Endothelial cell of umbilical vein (primary cell): ENCODE results near the gene GTF3C5. TPM values are rescaled to one million over a fixed set of nuclear protein-coding genes. Genes with fewer than 3 reads are reported as not detected.

Source experiments
- BruUV-seq: library from RNA; stranded (reverse); fragments of 400-500 nt; replicated peaks from 2 replicates; lab custom pipeline; 2021; lab: Mats Ljungman, UMichigan
- CTCF ChIA-PET: fragments of 300-600, 350-600 bp; sonication (Branson Sonifier 250); formaldehyde crosslinking; loops from one replicate; lab custom pipeline; 2021; ENCODE audit warnings: antibody characterized with exemption, inconsistent platforms; lab: Charles Lee
- POLR2A ChIA-PET: fragments of 300-600, 350-600 bp; sonication (Branson Sonifier 250); formaldehyde crosslinking; loops from one replicate; lab custom pipeline; 2021; ENCODE audit warnings: antibody characterized with exemption, inconsistent platforms; lab: Charles Lee
- DNase-seq: peaks from one replicate; pipeline ENCODE4 v3.0.0-alpha.2; 2011; ENCODE audit warnings: low read depth, low spot score
- FAIRE-seq: peaks from 2 replicates; lab custom pipeline; 2011; peaks lifted over from hg19 to GRCh38; lab: Jason Lieb, UNC
- H2AFZ ChIP-seq: 2 replicates; pipeline ENCODE4 v1.6.0; 2012; ENCODE audit warnings: low read depth, low read length, control low read depth, inconsistent platforms
- H3K27ac ChIP-seq: 2 replicates; pipeline ENCODE4 v1.5.1; 2011; ENCODE audit warnings: low read depth, mild to moderate bottlenecking, control low read depth, low read length, moderate library complexity; ENCODE audit not compliant: insufficient read depth
- H3K27me3 ChIP-seq, 2 experiments: 2 replicates each; pipeline versions ENCODE4 v1.6.0 to v1.6.1; 2011; ENCODE audit warnings: low read length in 2 of 2, mixed read lengths in 1 of 2; ENCODE audit not compliant: control insufficient read depth in 2 of 2, insufficient read depth in 2 of 2
- H3K36me3 ChIP-seq, 2 experiments: 2 replicates in 1 of 2; 3 replicates in 1 of 2; pipeline ENCODE4 v1.5.1; 2011; ENCODE audit warnings: low read length in 2 of 2, mild to moderate bottlenecking in 1 of 2, moderate library complexity in 1 of 2; ENCODE audit not compliant: control insufficient read depth in 2 of 2, insufficient read depth in 2 of 2; ENCODE audit errors: extremely low read depth in 1 of 2
- H3K4me1 ChIP-seq: 3 replicates; pipeline ENCODE4 v1.5.1; 2011; ENCODE audit warnings: mild to moderate bottlenecking, low read length; ENCODE audit not compliant: control insufficient read depth, insufficient read depth; ENCODE audit errors: extremely low read depth
- H3K4me2 ChIP-seq: 2 replicates; pipeline ENCODE4 v1.6.1; 2011; ENCODE audit warnings: low read length, control low read depth, mixed read lengths; ENCODE audit not compliant: insufficient read depth
- H3K4me3 ChIP-seq, 3 experiments: fragments of 200-600 bp in 1 of 3; sonication (generic), shearing (Covaris generic) in 1 of 3; replicated peaks in 1 of 3; 2 replicates each; pipeline ENCODE4 v1.5.1; 2011 to 2016; ENCODE audit warnings: control low read depth in 3 of 3, low read length in 3 of 3, mild to moderate bottlenecking in 2 of 3, inconsistent platforms in 1 of 3, low read depth in 1 of 3, moderate library complexity in 1 of 3; ENCODE audit not compliant: insufficient read depth in 1 of 3
- H3K79me2 ChIP-seq: 2 replicates; pipeline ENCODE4 v1.6.0; 2012; ENCODE audit warnings: low read length, inconsistent platforms; ENCODE audit not compliant: control insufficient read depth, insufficient read depth
- H3K9ac ChIP-seq: replicated peaks from 2 replicates; pipeline ENCODE3; 2011; ENCODE audit warnings: low read length, control low read depth; ENCODE audit not compliant: insufficient read depth; ENCODE audit errors: extremely low read depth
- H3K9me1 ChIP-seq: replicated peaks from 3 replicates; pipeline ENCODE4 v1.6.0; 2011; ENCODE audit warnings: mild to moderate bottlenecking, low read length; ENCODE audit not compliant: control insufficient read depth, insufficient read depth; ENCODE audit errors: extremely low read depth
- H3K9me3 ChIP-seq: replicated peaks from 2 replicates; pipeline ENCODE4 v1.5.1; 2012; ENCODE audit warnings: low read length, inconsistent platforms; ENCODE audit not compliant: control insufficient read depth, insufficient read depth
- H4K20me1 ChIP-seq: replicated peaks from 2 replicates; pipeline ENCODE3; 2011; ENCODE audit warnings: mild to moderate bottlenecking, low read length; ENCODE audit not compliant: control insufficient read depth, insufficient read depth; ENCODE audit errors: extremely low read depth
- EZH2 ChIP-seq: IDR thresholded peaks from 2 replicates; pipeline ENCODE4 v1.6.1; 2012; ENCODE audit warnings: borderline replicate concordance, low read depth, mild to moderate bottlenecking, moderate library complexity, low read length, inconsistent platforms; ENCODE audit not compliant: severe bottlenecking
- FOS ChIP-seq: IDR thresholded peaks from 2 replicates; pipeline ENCODE4 v1.6.1; 2011; ENCODE audit warnings: mild to moderate bottlenecking, low read length, moderate library complexity, borderline replicate concordance; ENCODE audit not compliant: insufficient read depth
- GATA2 ChIP-seq: IDR thresholded peaks from 2 replicates; pipeline ENCODE4 v1.7.0; 2011; ENCODE audit warnings: low read depth, mild to moderate bottlenecking, moderate library complexity, mixed read lengths, low read length; ENCODE audit not compliant: insufficient read length, insufficient read depth
- JUN ChIP-seq: IDR thresholded peaks from 2 replicates; pipeline ENCODE4 v1.6.1; 2011; ENCODE audit warnings: borderline replicate concordance, low read depth; ENCODE audit not compliant: insufficient read length, insufficient read depth
- MYC ChIP-seq: IDR thresholded peaks from one replicate; pipeline ENCODE4 v1.6.1; 2011; ENCODE audit warnings: mild to moderate bottlenecking, low read depth, low read length
- POLR2A ChIP-seq: IDR thresholded peaks from 2 replicates; pipeline ENCODE4 v1.6.1; 2012; ENCODE audit warnings: low read depth, mild to moderate bottlenecking, control low read depth, low read length
- POLR2AphosphoS5 ChIP-seq: IDR thresholded peaks from 2 replicates; pipeline ENCODE4 v1.6.1; 2012; ENCODE audit warnings: low read depth, mild to moderate bottlenecking, control low read depth, low read length, moderate library complexity; ENCODE audit not compliant: insufficient read depth
- dilution Hi-C: fragments of 300-500 bp; cut with MboI; formaldehyde crosslinking; loops from one replicate; pipeline ENCODE4 v1.15.0; 2019; ENCODE audit warnings: low sequenced_read_pairs; ENCODE audit not compliant: extremely low pct_ligation_motif_present
- intact Hi-C: fragments of 100-400 bp; cut with micrococcal nuclease; formaldehyde crosslinking; loops from one replicate; pipeline ENCODE4 v1.10.0; 2022
- polyA plus RNA-seq, 4 experiments: library from polyadenylated mRNA; depleted of rRNA in 3 of 4; stranded (reverse) in 3 of 4; unstranded in 1 of 4; fragments of >200 nt; gene quantifications; 2 replicates each; pipeline versions ENCODE4 v1.2.1 to v1.2.3, GENCODE V29; 2011 to 2012; ENCODE audit warnings: missing spikeins in 1 of 4
- total RNA-seq: library from RNA; stranded (reverse); gene quantifications from 2 replicates; pipeline ENCODE4 v1.2.3, GENCODE V29; 2021
- TF ChIP-seq, protein P1 (sequence below), 2 donors: IDR thresholded peaks; 1 replicate in 1 of 2; 2 replicates in 1 of 2; pipeline ENCODE4 v1.5.1; 2011; ENCODE audit warnings: low read length in 2 of 2, mild to moderate bottlenecking in 2 of 2, moderate library complexity in 2 of 2, control low read depth in 1 of 2, inconsistent platforms in 1 of 2, low read depth in 1 of 2; ENCODE audit not compliant: insufficient read depth in 1 of 2; ENCODE audit errors: extremely low read depth in 1 of 2
- TF ChIP-seq, protein P2 (sequence below): IDR thresholded peaks from 2 replicates; pipeline ENCODE4 v1.6.1; 2011; ENCODE audit not compliant: insufficient read depth, insufficient read length

Gene GTF3C5
- total and polyA plus RNA-seq, 2 donors (not counting 3 experiments of a cell fraction or from before 2014, with no cell fraction given) = 65.6 to 73.8 TPM

DNA sequence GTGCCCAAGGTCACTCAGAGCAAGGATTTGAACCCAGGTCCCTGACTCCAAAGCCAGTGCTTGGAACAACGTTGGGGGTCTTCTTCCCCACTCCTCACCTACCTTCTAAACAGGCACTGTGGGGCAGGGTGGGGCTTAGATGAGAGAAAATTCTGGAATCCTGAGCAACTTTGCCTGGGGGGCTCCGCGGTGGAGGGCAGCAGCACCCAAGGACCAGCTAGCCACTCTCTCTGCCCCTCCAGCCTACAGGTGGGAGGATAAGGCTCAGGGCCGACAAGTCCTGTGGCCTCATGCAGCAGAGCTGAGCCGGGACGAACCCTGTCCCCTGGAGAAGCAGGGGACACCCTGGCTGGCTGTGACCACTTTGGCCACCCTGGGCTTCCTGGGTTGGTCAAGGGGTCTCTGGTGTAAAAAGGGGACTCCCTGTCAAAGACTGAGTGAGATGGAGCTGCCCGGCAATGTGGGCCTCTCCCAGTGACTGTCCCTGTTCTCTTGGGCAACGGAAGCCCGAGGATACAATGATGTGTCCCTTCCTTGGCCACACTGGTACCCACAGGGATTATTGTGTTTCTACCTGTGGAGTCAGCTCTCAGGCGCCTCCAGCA is 57.5 kb downstream of the GTF3C5 start:
- Histone ChIP-seq H3K4me2 (no peak overlapping the region), H4K20me1 (no peaks in the 10 kb centered on the region), H3K9me3 (no peaks in the 10 kb centered on the region), H3K79me2 (no peaks in the 10 kb centered on the region), H3K9ac (no peak overlapping the region), H3K9me1 (no peaks in the 10 kb centered on the region), H3K4me1 (no peaks in the 10 kb centered on the region), H3K27me3 (no peaks in the 10 kb centered on the region), H3K27ac (no peak overlapping the region), H2AFZ (no peak overlapping the region), H3K36me3 (no peaks in the 10 kb centered on the region), H3K4me3 (no peak overlapping the region)
- DNase-seq (no peak), FAIRE-seq (no peak)
- intact Hi-C loops = no loop called here
- ChIA-PET POLR2A (no interaction called here), CTCF (no interaction called here)
- dilution Hi-C loops = no loop called here
- TF ChIP-seq FOS = no peak
- TF ChIP-seq, protein P1, sequence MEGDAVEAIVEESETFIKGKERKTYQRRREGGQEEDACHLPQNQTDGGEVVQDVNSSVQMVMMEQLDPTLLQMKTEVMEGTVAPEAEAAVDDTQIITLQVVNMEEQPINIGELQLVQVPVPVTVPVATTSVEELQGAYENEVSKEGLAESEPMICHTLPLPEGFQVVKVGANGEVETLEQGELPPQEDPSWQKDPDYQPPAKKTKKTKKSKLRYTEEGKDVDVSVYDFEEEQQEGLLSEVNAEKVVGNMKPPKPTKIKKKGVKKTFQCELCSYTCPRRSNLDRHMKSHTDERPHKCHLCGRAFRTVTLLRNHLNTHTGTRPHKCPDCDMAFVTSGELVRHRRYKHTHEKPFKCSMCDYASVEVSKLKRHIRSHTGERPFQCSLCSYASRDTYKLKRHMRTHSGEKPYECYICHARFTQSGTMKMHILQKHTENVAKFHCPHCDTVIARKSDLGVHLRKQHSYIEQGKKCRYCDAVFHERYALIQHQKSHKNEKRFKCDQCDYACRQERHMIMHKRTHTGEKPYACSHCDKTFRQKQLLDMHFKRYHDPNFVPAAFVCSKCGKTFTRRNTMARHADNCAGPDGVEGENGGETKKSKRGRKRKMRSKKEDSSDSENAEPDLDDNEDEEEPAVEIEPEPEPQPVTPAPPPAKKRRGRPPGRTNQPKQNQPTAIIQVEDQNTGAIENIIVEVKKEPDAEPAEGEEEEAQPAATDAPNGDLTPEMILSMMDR (IDR thresholded peaks at IDR 0.05; ENCODE audit: extremely low read depth in 1 of 2, insufficient read depth in 1 of 2, low read depth in 1 of 2, low read length in 2 of 2) = no peak
- no peak for TF ChIP-seq MYC
- no peak for TF ChIP-seq POLR2AphosphoS5
- no peak for TF ChIP-seq GATA2
- TF ChIP-seq, protein P2, sequence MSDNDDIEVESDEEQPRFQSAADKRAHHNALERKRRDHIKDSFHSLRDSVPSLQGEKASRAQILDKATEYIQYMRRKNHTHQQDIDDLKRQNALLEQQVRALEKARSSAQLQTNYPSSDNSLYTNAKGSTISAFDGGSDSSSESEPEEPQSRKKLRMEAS = no peak
- TF ChIP-seq EZH2 = no peak
- TF ChIP-seq JUN = no peak
- no peak for TF ChIP-seq POLR2A
- BruUV-seq = no TSS peak
